ENCODE data around the gene WNT3A.

Gene WNT3A

DNA sequence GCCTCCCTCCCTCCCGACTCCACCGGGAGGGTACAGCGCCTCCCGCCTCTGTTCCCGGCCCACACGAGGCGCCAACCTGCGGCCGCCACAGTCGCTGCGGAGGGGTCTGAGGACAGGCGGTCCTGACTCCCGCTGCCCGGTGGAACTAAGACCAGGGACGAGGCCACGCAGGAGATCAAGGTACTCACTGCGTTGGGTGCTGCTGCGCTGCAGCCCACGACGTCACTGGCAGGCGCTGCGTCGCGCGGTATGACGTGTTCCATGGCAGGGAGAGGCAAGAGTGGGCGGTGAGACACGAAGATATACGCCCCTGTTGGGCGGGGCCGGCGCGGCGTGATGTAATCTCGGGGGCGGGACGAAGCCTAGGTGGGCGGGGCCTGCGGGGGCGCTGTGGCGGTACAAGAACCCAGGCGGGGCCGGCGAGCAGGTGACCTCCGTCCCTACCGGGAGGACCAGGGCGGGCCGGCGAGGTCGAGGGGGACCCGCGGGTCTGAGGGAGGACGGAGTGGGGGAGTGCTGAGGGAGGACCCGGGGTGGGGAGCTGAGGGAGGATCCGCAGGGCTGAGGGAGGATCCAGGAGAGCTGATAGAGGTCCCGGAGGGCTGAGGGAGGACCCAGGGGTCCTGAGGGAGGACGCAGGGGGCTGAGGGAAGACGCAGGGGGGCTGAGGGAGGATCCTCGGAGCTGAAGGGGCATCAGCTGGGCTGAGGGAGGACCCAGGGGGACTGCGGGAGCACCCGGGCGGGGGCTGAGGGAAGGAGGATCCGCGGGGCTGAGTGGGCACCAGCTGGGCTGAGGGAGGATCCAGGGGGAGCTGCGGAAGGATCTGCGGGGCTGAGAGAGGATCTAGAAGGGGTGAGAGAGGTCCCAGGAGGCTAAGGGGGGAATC lies 102.5 kb downstream of the WNT3A start, which contains the start of gene MRPL55 (continued):
- TF ChIP-seq, protein P1, sequence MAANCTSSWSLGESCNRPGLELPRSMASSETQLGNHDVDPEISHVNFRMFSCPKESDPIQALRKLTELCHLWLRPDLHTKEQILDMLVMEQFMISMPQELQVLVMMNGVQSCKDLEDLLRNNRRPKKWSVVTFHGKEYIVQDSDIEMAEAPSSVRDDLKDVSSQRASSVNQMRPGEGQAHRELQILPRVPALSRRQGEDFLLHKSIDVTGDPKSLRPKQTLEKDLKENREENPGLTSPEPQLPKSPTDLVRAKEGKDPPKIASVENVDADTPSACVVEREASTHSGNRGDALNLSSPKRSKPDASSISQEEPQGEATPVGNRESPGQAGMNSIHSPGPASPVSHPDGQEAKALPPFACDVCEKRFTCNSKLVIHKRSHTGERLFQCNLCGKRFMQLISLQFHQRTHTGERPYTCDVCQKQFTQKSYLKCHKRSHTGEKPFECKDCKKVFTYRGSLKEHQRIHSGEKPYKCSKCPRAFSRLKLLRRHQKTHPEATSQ (tag by site-specific recombination; IDR thresholded peaks at IDR 0.05) = peak; percentile 12; the same call in 1 of the 2 replicates
- TF ChIP-seq, protein P2, sequence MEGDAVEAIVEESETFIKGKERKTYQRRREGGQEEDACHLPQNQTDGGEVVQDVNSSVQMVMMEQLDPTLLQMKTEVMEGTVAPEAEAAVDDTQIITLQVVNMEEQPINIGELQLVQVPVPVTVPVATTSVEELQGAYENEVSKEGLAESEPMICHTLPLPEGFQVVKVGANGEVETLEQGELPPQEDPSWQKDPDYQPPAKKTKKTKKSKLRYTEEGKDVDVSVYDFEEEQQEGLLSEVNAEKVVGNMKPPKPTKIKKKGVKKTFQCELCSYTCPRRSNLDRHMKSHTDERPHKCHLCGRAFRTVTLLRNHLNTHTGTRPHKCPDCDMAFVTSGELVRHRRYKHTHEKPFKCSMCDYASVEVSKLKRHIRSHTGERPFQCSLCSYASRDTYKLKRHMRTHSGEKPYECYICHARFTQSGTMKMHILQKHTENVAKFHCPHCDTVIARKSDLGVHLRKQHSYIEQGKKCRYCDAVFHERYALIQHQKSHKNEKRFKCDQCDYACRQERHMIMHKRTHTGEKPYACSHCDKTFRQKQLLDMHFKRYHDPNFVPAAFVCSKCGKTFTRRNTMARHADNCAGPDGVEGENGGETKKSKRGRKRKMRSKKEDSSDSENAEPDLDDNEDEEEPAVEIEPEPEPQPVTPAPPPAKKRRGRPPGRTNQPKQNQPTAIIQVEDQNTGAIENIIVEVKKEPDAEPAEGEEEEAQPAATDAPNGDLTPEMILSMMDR (tag by site-specific recombination; IDR thresholded peaks at IDR 0.05) = peak; percentile 96
- no peak for TF ChIP-seq ZNF549 (tag by site-specific recombination; IDR thresholded peaks at IDR 0.05)
- peak; percentile 83 for TF ChIP-seq ZNF600 (tag by site-specific recombination; IDR thresholded peaks at IDR 0.05)
- no peak for TF ChIP-seq MYNN (tag by site-specific recombination; IDR thresholded peaks at IDR 0.05; ENCODE audit: borderline replicate concordance)
- TF ChIP-seq ZNF768 (tag by site-specific recombination; IDR thresholded peaks at IDR 0.05) = no peak
- no peak for TF ChIP-seq REPIN1 (tag by site-specific recombination; IDR thresholded peaks at IDR 0.05; ENCODE audit: low read depth)
- TF ChIP-seq, protein P3, sequence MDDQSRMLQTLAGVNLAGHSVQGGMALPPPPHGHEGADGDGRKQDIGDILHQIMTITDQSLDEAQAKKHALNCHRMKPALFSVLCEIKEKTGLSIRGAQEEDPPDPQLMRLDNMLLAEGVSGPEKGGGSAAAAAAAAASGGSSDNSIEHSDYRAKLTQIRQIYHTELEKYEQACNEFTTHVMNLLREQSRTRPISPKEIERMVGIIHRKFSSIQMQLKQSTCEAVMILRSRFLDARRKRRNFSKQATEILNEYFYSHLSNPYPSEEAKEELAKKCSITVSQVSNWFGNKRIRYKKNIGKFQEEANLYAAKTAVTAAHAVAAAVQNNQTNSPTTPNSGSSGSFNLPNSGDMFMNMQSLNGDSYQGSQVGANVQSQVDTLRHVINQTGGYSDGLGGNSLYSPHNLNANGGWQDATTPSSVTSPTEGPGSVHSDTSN (CRISPR knock-in tag; IDR thresholded peaks at IDR 0.05) = no peak
- peak; percentile 76 for TF ChIP-seq ZNF341 (tag by site-specific recombination; IDR thresholded peaks at IDR 0.05; ENCODE audit: low read depth)
- TF ChIP-seq ZBTB17 (tag by site-specific recombination; IDR thresholded peaks at IDR 0.05) = peak; percentile 82
- peak; percentile 48 for TF ChIP-seq ZBTB26 (tag by site-specific recombination; optimal IDR thresholded peaks at IDR 0.05)
- no peak for TF ChIP-seq ZNF248 (tag by site-specific recombination; IDR thresholded peaks at IDR 0.05)
- TF ChIP-seq ZNF274 (IDR thresholded peaks at IDR 0.05; ENCODE audit: low read length) = no peak
- no peak for TF ChIP-seq ZNF274 (tag by site-specific recombination; IDR thresholded peaks at IDR 0.05; ENCODE audit: borderline replicate concordance)
- TF ChIP-seq MEIS1 (CRISPR knock-in tag; IDR thresholded peaks at IDR 0.05; ENCODE audit: borderline replicate concordance) = no peak
- TF ChIP-seq, protein P4, sequence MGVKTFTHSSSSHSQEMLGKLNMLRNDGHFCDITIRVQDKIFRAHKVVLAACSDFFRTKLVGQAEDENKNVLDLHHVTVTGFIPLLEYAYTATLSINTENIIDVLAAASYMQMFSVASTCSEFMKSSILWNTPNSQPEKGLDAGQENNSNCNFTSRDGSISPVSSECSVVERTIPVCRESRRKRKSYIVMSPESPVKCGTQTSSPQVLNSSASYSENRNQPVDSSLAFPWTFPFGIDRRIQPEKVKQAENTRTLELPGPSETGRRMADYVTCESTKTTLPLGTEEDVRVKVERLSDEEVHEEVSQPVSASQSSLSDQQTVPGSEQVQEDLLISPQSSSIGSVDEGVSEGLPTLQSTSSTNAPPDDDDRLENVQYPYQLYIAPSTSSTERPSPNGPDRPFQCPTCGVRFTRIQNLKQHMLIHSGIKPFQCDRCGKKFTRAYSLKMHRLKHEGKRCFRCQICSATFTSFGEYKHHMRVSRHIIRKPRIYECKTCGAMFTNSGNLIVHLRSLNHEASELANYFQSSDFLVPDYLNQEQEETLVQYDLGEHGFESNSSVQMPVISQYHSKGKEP (tag by site-specific recombination; IDR thresholded peaks at IDR 0.05) = peak; percentile 98
- no peak for TF ChIP-seq ZNF404 (tag by site-specific recombination; IDR thresholded peaks at IDR 0.05)
- TF ChIP-seq, protein P5, sequence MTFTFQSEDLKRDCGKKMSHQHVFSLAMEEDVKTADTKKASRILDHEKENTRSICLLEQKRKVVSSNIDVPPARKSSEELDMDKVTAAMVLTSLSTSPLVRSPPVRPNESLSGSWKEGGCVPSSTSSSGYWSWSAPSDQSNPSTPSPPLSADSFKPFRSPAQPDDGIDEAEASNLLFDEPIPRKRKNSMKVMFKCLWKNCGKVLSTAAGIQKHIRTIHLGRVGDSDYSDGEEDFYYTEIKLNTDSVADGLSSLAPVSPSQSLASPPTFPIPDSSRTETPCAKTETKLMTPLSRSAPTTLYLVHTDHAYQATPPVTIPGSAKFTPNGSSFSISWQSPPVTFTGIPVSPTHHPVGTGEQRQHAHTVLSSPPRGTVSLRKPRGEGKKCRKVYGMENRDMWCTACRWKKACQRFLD (tag by site-specific recombination; IDR thresholded peaks at IDR 0.05) = no peak
- TF ChIP-seq ZNF677 (tag by site-specific recombination; IDR thresholded peaks at IDR 0.05) = no peak
- no peak for TF ChIP-seq ZNF473 (tag by site-specific recombination; IDR thresholded peaks at IDR 0.05)
- TF ChIP-seq ZNF529 (tag by site-specific recombination; IDR thresholded peaks at IDR 0.05; ENCODE audit: insufficient replicate concordance) = no peak
- 0 out of 2 replicates have a peak, but pooled peaks have one; percentile 28 for TF ChIP-seq OSR2 (tag by site-specific recombination; IDR thresholded peaks at IDR 0.05)
- TF ChIP-seq ZNF112 (tag by site-specific recombination; IDR thresholded peaks at IDR 0.05) = no peak
- no peak for TF ChIP-seq ZNF23 (tag by site-specific recombination; IDR thresholded peaks at IDR 0.05; ENCODE audit: borderline replicate concordance)
- no peak for TF ChIP-seq ZNF302 (tag by site-specific recombination; IDR thresholded peaks at IDR 0.05; ENCODE audit: low read depth)
- TF ChIP-seq ZIC2 (tag by site-specific recombination; IDR thresholded peaks at IDR 0.05) = peak; percentile 87
- TF ChIP-seq SCRT1 (tag by site-specific recombination; IDR thresholded peaks at IDR 0.05; ENCODE audit: borderline replicate concordance) = 0 out of 2 replicates have a peak, but pooled peaks have one; percentile 10
- TF ChIP-seq ZFP37 (tag by site-specific recombination; IDR thresholded peaks at IDR 0.05) = peak; percentile 27; the same call in 1 of the 2 replicates
- peak; percentile 86; the same call in 1 of the 2 replicates for TF ChIP-seq ZNF391 (tag by site-specific recombination; IDR thresholded peaks at IDR 0.05; ENCODE audit: borderline replicate concordance, low read depth)
- 0 out of 2 replicates have a peak, but pooled peaks have one; percentile 23 for TF ChIP-seq ZNF157 (tag by site-specific recombination; IDR thresholded peaks at IDR 0.05)
- no peak for TF ChIP-seq ZNF830 (tag by site-specific recombination; IDR thresholded peaks at IDR 0.05; ENCODE audit: low read depth)
- TF ChIP-seq YY2 (tag by site-specific recombination; IDR thresholded peaks at IDR 0.05) = 0 out of 2 replicates have a peak, but pooled peaks have one; percentile 69
